IMR-90 (cell line): ENCODE data around the gene NGEF. TPM values are rescaled to one million over a fixed set of nuclear protein-coding genes. Genes with fewer than 3 reads are reported as not detected.

Experiments used
- ATAC-seq: fragments of 200-7000 bp; cut with Tn5 transposase; 2 replicates; pipeline ENCODE4 v1.9.1; 2020; ENCODE audit warnings: low read depth, mild to moderate bottlenecking, moderate library complexity
- BruUV-seq: library from RNA; stranded (reverse); fragments of 400-500 nt; replicated peaks from 2 replicates; lab custom pipeline; 2021; lab: Mats Ljungman, UMichigan
- CTCF ChIA-PET: fragments of 300-600 bp; formaldehyde crosslinking; extraction: SDS; loops from one replicate; lab custom pipeline; 2021; ENCODE audit warnings: antibody characterized with exemption; lab: Yijun Ruan, JAX
- POLR2A ChIA-PET: fragments of 300-600 bp; sonication (Branson Sonifier 250); formaldehyde crosslinking; loops from one replicate; lab custom pipeline; 2022; ENCODE audit warnings: antibody characterized with exemption; ENCODE audit not compliant: unreplicated experiment; lab: Charles Lee
- DNase-seq: peaks from one replicate; pipeline ENCODE4 v3.0.0; 2013
- H2AFZ ChIP-seq: replicated peaks from 2 replicates; pipeline ENCODE3; 2013; ENCODE audit warnings: low read length, mild to moderate bottlenecking; ENCODE audit not compliant: poor library complexity
- H2AK5ac ChIP-seq: 2 replicates; pipeline ENCODE4 v1.6.1; 2013; ENCODE audit warnings: low read depth, low read length, inconsistent platforms
- H2AK9ac ChIP-seq: replicated peaks from 2 replicates; pipeline ENCODE3; 2013; ENCODE audit warnings: mild to moderate bottlenecking, low read depth, low read length, moderate library complexity; ENCODE audit not compliant: poor library complexity
- H2BK120ac ChIP-seq: 2 replicates; pipeline ENCODE4 v1.6.1; 2013; ENCODE audit warnings: low read depth, low read length, inconsistent platforms
- H2BK15ac ChIP-seq: 3 replicates; pipeline ENCODE4 v1.6.1; 2013; ENCODE audit warnings: low read depth, low read length, inconsistent platforms
- H2BK20ac ChIP-seq: 2 replicates; pipeline ENCODE4 v1.6.1; 2013; ENCODE audit warnings: low read depth, mild to moderate bottlenecking, inconsistent platforms, low read length, moderate library complexity
- H2BK5ac ChIP-seq: 2 replicates; pipeline ENCODE4 v1.6.1; 2013; ENCODE audit warnings: mild to moderate bottlenecking, low read depth, low read length, inconsistent platforms; ENCODE audit not compliant: poor library complexity, severe bottlenecking
- H3K14ac ChIP-seq: replicated peaks from 2 replicates; pipeline ENCODE4 v1.6.1; 2013; ENCODE audit warnings: low read depth, low read length, inconsistent platforms
- H3K18ac ChIP-seq: 2 replicates; pipeline ENCODE4 v1.6.1; 2013; ENCODE audit warnings: low read depth, low read length, control low read depth
- H3K23ac ChIP-seq: 2 replicates; pipeline ENCODE4 v1.6.1; 2013; ENCODE audit warnings: low read depth, low read length, inconsistent platforms
- H3K27ac ChIP-seq: 2 replicates; pipeline ENCODE4 v1.5.1; 2013; ENCODE audit warnings: mild to moderate bottlenecking, control low read depth, low read length; ENCODE audit not compliant: insufficient read depth
- H3K27me3 ChIP-seq: 2 replicates; pipeline ENCODE4 v1.6.1; 2013; ENCODE audit warnings: low read length; ENCODE audit not compliant: control insufficient read depth, insufficient read depth
- H3K36me3 ChIP-seq: 2 replicates; pipeline ENCODE4 v1.6.1; 2013; ENCODE audit warnings: low read length, mixed read lengths; ENCODE audit not compliant: control insufficient read depth, insufficient read depth
- H3K4ac ChIP-seq: 2 replicates; pipeline ENCODE4 v1.6.1; 2013; ENCODE audit warnings: low read depth, low read length, inconsistent platforms
- H3K4me1 ChIP-seq: 2 replicates; pipeline ENCODE4 v1.6.1; 2013; ENCODE audit warnings: low read length, mixed read lengths; ENCODE audit not compliant: control insufficient read depth, insufficient read depth
- H3K4me2 ChIP-seq: 2 replicates; pipeline ENCODE4 v1.6.1; 2013; ENCODE audit warnings: low read depth, mild to moderate bottlenecking, control low read depth, low read length, moderate library complexity
- H3K4me3 ChIP-seq: 2 replicates; pipeline ENCODE4 v1.5.1; 2013; ENCODE audit warnings: low read depth, mild to moderate bottlenecking, control low read depth, low read length, moderate library complexity; ENCODE audit not compliant: insufficient read depth
- H3K56ac ChIP-seq: 2 replicates; pipeline ENCODE4 v1.6.1; 2013; ENCODE audit warnings: low read length, inconsistent platforms; ENCODE audit not compliant: insufficient read depth; ENCODE audit errors: extremely low read depth
- H3K79me1 ChIP-seq, 2 experiments: 2 replicates each; pipeline ENCODE4 v1.6.1; 2013; ENCODE audit warnings: low read length in 2 of 2, inconsistent platforms in 1 of 2, low read depth in 1 of 2
- H3K9ac ChIP-seq: 2 replicates; pipeline ENCODE4 v1.6.1; 2013; ENCODE audit warnings: low read depth, low read length, control low read depth
- H3K9me1 ChIP-seq: 2 replicates; pipeline ENCODE4 v1.6.1; 2013; ENCODE audit warnings: low read length, inconsistent platforms; ENCODE audit not compliant: insufficient read depth
- H3K9me3 ChIP-seq: 2 replicates; pipeline ENCODE4 v1.6.1; 2013; ENCODE audit warnings: low read length; ENCODE audit not compliant: control insufficient read depth, insufficient read depth
- H4K20me1 ChIP-seq: 2 replicates; pipeline ENCODE4 v1.6.1; 2013; ENCODE audit warnings: low read length, inconsistent platforms; ENCODE audit not compliant: insufficient read depth
- H4K5ac ChIP-seq: 2 replicates; pipeline ENCODE4 v1.6.1; 2013; ENCODE audit warnings: mild to moderate bottlenecking, low read depth, low read length, control low read depth
- H4K8ac ChIP-seq, 2 experiments: 2 replicates each; pipeline ENCODE4 v1.6.1; 2013; ENCODE audit warnings: low read depth in 2 of 2, low read length in 2 of 2, control low read depth in 1 of 2, inconsistent platforms in 1 of 2
- H4K91ac ChIP-seq: 2 replicates; pipeline ENCODE4 v1.6.1; 2013; ENCODE audit warnings: low read depth, low read length, inconsistent platforms; ENCODE audit not compliant: insufficient read depth
- BHLHE40 ChIP-seq: fragments of 150-350 bp; IDR thresholded peaks from 2 replicates; pipeline ENCODE4 v1.6.1; 2016; ENCODE audit warnings: mild to moderate bottlenecking, low read depth, low read length
- CHD1 ChIP-seq: IDR thresholded peaks from 2 replicates; pipeline ENCODE4 v1.6.1; 2012; ENCODE audit warnings: low read depth, low read length, improper control_type of control experiment
- MAFK ChIP-seq: IDR thresholded peaks from 2 replicates; pipeline ENCODE4 v1.6.1; 2012; ENCODE audit warnings: low read depth, low read length, improper control_type of control experiment
- MAZ ChIP-seq: IDR thresholded peaks from 2 replicates; pipeline ENCODE4 v1.6.1; 2012; ENCODE audit warnings: low read depth, mild to moderate bottlenecking, low read length, improper control_type of control experiment, moderate library complexity, borderline replicate concordance
- RFX5 ChIP-seq: IDR thresholded peaks from 2 replicates; pipeline ENCODE4 v1.8.0; 2012; ENCODE audit warnings: low read depth, mild to moderate bottlenecking, low read length, moderate library complexity
- SMC3 ChIP-seq: fragments of 150-350 bp; IDR thresholded peaks from 2 replicates; pipeline ENCODE4 v1.6.1; 2016; ENCODE audit warnings: low read depth, mild to moderate bottlenecking, antibody characterized with exemption, low read length, moderate library complexity
- USF2 ChIP-seq: fragments of 150-350 bp; IDR thresholded peaks from 2 replicates; pipeline ENCODE4 v1.6.1; 2017; ENCODE audit warnings: mild to moderate bottlenecking, antibody characterized with exemption, low read length, low read depth
- WGBS, 2 experiments: methylation state at CpG; one replicate each; pipeline versions ENCODE4 v1.1.5 to v1.1.7; 2013; ENCODE audit warnings: missing lambda C conversion rate in 2 of 2; ENCODE audit not compliant: insufficient read length in 1 of 2; ENCODE audit errors: extremely low coverage in 2 of 2; 5-methylcytosine and 5-hydroxymethylcytosine counted together
- dilution Hi-C: fragments of 300-500 bp; cut with HindIII; formaldehyde crosslinking; loops from one replicate; pipeline ENCODE4 v1.14.3; 2018; ENCODE audit warnings: low sequenced_read_pairs; ENCODE audit not compliant: unreplicated experiment
- in situ Hi-C: fragments of 300-500 bp; cut with MboI; formaldehyde crosslinking; loops from 3 replicates; pipeline ENCODE4 v1.14.3; 2019; ENCODE audit warnings: low sequenced_read_pairs, inconsistent platforms, mixed read lengths
- intact Hi-C: fragments of 100-400 bp; cut with micrococcal nuclease; formaldehyde crosslinking; loops from 2 replicates; pipeline ENCODE4 v1.10.0; 2022
- polyA plus RNA-seq, 3 experiments: library from polyadenylated mRNA; depleted of rRNA; stranded (reverse); fragments of >200 nt; gene quantifications; 2 replicates each; pipeline ENCODE4 v1.2.3, GENCODE V29; 2012; ENCODE audit warnings: low replicate concordance in 1 of 3
- total RNA-seq: library from RNA; depleted of rRNA; stranded (reverse); fragments of >200 nt; gene quantifications from 2 replicates; pipeline ENCODE4 v1.2.3, GENCODE V29; 2012
- TF ChIP-seq, protein P1 (sequence below): fragments of 150-350 bp; IDR thresholded peaks from 2 replicates; pipeline ENCODE4 v1.6.1; 2016; ENCODE audit warnings: low read depth, mild to moderate bottlenecking, low read length, moderate library complexity, borderline replicate concordance
- TF ChIP-seq, protein P2 (sequence below): conservative IDR thresholded peaks from 2 replicates; pipeline ENCODE4 v1.5.1; 2012; ENCODE audit warnings: mild to moderate bottlenecking, low read depth, low read length, improper control_type of control experiment

Gene NGEF
- total and polyA plus RNA-seq, 2 of the 4 experiments (the other 2 are of a cell fraction), result 1.1 to 1.7 TPM

GRCh38 chr2:232903989-232904388 is 109.1 kb downstream of the NGEF start:
- H3K9ac ChIP-seq, result no peak overlapping the region
- no peak overlapping the region; the same call in 1 of the 2 replicates for H3K4ac ChIP-seq
- H3K14ac ChIP-seq, result no peak overlapping the region
- no peaks in the 10 kb centered on the region for H4K20me1 ChIP-seq
- H2AK9ac ChIP-seq, result no peak overlapping the region
- H3K18ac ChIP-seq, result no peak overlapping the region
- H2BK20ac ChIP-seq, result no peak overlapping the region
- no peak overlapping the region for H3K56ac ChIP-seq
- no peak overlapping the region for H4K5ac ChIP-seq
- H3K23ac ChIP-seq, result no peak overlapping the region
- H3K79me1 ChIP-seq, result no peaks in the 10 kb centered on the region; a peak in 1 of 4 replicates
- intact Hi-C loops (loop anchor here (5.0 kb wide), 1 partner anchor 83 kb away; no protein-coding TSS in a partner anchor), dilution Hi-C loops (no loop called here), in situ Hi-C loops (no loop called here)
- H2BK120ac ChIP-seq, result no peak overlapping the region
- ChIA-PET POLR2A (no interaction called here), CTCF (no interaction called here)
- 87% methylated on average over 3 of the region's 9 CpGs; no CpG with 5 or more reads in 1 of the 2 experiments for WGBS, 2 experiments
- no peak overlapping the region for H4K8ac ChIP-seq
- H3K27ac ChIP-seq, result no peak overlapping the region
- peaks cover 11% of the 10 kb centered on the region; the same call in 1 of the 2 replicates for H3K9me1 ChIP-seq
- no peaks in the 10 kb centered on the region for H3K9me3 ChIP-seq
- no peak overlapping the region for H3K4me2 ChIP-seq
- H3K4me3 ChIP-seq, result no peak overlapping the region
- DNase-seq, result no peak
- no peak overlapping the region for H2AK5ac ChIP-seq
- no peak overlapping the region for H2BK15ac ChIP-seq
- no peak overlapping the region for H2AFZ ChIP-seq
- TF ChIP-seq MAFK, result no peak
- TF ChIP-seq SMC3, result no peak
- TF ChIP-seq BHLHE40, result no peak
- TF ChIP-seq, protein P1, sequence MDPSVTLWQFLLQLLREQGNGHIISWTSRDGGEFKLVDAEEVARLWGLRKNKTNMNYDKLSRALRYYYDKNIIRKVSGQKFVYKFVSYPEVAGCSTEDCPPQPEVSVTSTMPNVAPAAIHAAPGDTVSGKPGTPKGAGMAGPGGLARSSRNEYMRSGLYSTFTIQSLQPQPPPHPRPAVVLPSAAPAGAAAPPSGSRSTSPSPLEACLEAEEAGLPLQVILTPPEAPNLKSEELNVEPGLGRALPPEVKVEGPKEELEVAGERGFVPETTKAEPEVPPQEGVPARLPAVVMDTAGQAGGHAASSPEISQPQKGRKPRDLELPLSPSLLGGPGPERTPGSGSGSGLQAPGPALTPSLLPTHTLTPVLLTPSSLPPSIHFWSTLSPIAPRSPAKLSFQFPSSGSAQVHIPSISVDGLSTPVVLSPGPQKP, result no peak
- no peak for TF ChIP-seq MAZ
- no peak for TF ChIP-seq USF2
- TF ChIP-seq RFX5, result no peak
- TF ChIP-seq, protein P2, sequence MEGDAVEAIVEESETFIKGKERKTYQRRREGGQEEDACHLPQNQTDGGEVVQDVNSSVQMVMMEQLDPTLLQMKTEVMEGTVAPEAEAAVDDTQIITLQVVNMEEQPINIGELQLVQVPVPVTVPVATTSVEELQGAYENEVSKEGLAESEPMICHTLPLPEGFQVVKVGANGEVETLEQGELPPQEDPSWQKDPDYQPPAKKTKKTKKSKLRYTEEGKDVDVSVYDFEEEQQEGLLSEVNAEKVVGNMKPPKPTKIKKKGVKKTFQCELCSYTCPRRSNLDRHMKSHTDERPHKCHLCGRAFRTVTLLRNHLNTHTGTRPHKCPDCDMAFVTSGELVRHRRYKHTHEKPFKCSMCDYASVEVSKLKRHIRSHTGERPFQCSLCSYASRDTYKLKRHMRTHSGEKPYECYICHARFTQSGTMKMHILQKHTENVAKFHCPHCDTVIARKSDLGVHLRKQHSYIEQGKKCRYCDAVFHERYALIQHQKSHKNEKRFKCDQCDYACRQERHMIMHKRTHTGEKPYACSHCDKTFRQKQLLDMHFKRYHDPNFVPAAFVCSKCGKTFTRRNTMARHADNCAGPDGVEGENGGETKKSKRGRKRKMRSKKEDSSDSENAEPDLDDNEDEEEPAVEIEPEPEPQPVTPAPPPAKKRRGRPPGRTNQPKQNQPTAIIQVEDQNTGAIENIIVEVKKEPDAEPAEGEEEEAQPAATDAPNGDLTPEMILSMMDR, result no peak
- no peak for TF ChIP-seq CHD1
- ATAC-seq, result no peak
- no peak overlapping the region for H2BK5ac ChIP-seq
- H4K91ac ChIP-seq, result no peak overlapping the region
- no TSS peak for BruUV-seq
- no peaks in the 10 kb centered on the region for H3K36me3 ChIP-seq
- peaks cover 9% of the 10 kb centered on the region for H3K4me1 ChIP-seq
- H3K27me3 ChIP-seq, result no peaks in the 10 kb centered on the region
